Keratinocyte (primary cell): Measurements from ENCODE around the gene TRAF3IP3. TPM values are rescaled to one million over a fixed set of nuclear protein-coding genes. Genes with fewer than 3 reads are reported as not detected.

Experiments
- DNase-seq: peaks from one replicate; pipeline ENCODE4 v3.0.0-alpha.2; 2011; ENCODE audit warnings: low read depth, missing footprints, low spot score
- FAIRE-seq: peaks from 2 replicates; lab custom pipeline; 2011; peaks lifted over from hg19 to GRCh38; lab: Jason Lieb, UNC
- H2AFZ ChIP-seq: 2 replicates; pipeline ENCODE4 v1.6.0; 2012; ENCODE audit warnings: low read length, control low read depth, inconsistent platforms; ENCODE audit not compliant: control insufficient read depth
- H3K27ac ChIP-seq: 2 replicates; pipeline ENCODE4 v1.5.1; 2011; ENCODE audit warnings: low read length; ENCODE audit not compliant: control insufficient read depth, insufficient read depth
- H3K27me3 ChIP-seq: 3 replicates; pipeline ENCODE4 v1.6.0; 2011; ENCODE audit warnings: low read length; ENCODE audit not compliant: control insufficient read depth, insufficient read depth; ENCODE audit errors: extremely low read depth
- H3K36me3 ChIP-seq, 2 experiments: 2 replicates in 1 of 2; 3 replicates in 1 of 2; pipeline ENCODE4 v1.5.1; 2011; ENCODE audit warnings: low read length in 2 of 2, mild to moderate bottlenecking in 1 of 2; ENCODE audit not compliant: control insufficient read depth in 2 of 2, insufficient read depth in 2 of 2; ENCODE audit errors: extremely low read depth in 1 of 2
- H3K4me1 ChIP-seq: 3 replicates; pipeline ENCODE4 v1.5.1; 2011; ENCODE audit warnings: low read length; ENCODE audit not compliant: control insufficient read depth, insufficient read depth; ENCODE audit errors: extremely low read depth
- H3K4me2 ChIP-seq: 3 replicates; pipeline ENCODE4 v1.6.0; 2011; ENCODE audit warnings: low read depth, low read length; ENCODE audit not compliant: control insufficient read depth, insufficient read depth; ENCODE audit errors: extremely low read depth
- H3K4me3 ChIP-seq, 3 experiments: fragments of 200-600 bp in 1 of 3; sonication (generic) in 1 of 3; 2 replicates in 2 of 3; 3 replicates in 1 of 3; pipeline ENCODE4 v1.5.1; 2011 to 2016; ENCODE audit warnings: low read length in 3 of 3, mild to moderate bottlenecking in 3 of 3, control low read depth in 2 of 3, inconsistent platforms in 1 of 3, low read depth in 1 of 3, mixed read lengths in 1 of 3, mixed run types in 1 of 3, moderate library complexity in 1 of 3; ENCODE audit not compliant: control insufficient read depth in 2 of 3, insufficient read depth in 2 of 3; ENCODE audit errors: extremely low read depth in 1 of 3
- H3K79me2 ChIP-seq: 2 replicates; pipeline ENCODE4 v1.6.0; 2012; ENCODE audit warnings: low read length; ENCODE audit not compliant: control insufficient read depth, insufficient read depth
- H3K9ac ChIP-seq: 3 replicates; pipeline ENCODE4 v1.6.0; 2011; ENCODE audit warnings: low read length; ENCODE audit not compliant: control insufficient read depth, insufficient read depth; ENCODE audit errors: extremely low read depth
- H3K9me1 ChIP-seq: 3 replicates; pipeline ENCODE4 v1.6.0; 2011; ENCODE audit warnings: low read length; ENCODE audit not compliant: control insufficient read depth, insufficient read depth; ENCODE audit errors: extremely low read depth
- H3K9me3 ChIP-seq: 2 replicates; pipeline ENCODE4 v1.5.1; 2012; ENCODE audit warnings: low read depth, low read length; ENCODE audit not compliant: control insufficient read depth
- H4K20me1 ChIP-seq: 3 replicates; pipeline ENCODE4 v1.6.0; 2011; ENCODE audit warnings: low read length; ENCODE audit not compliant: control insufficient read depth, insufficient read depth; ENCODE audit errors: extremely low read depth
- CTCF ChIP-seq, 3 experiments: IDR thresholded peaks in 1 of 3; conservative IDR thresholded peaks in 1 of 3; optimal IDR thresholded peaks in 1 of 3; 2 replicates in 2 of 3; 3 replicates in 1 of 3; pipeline versions ENCODE3 to v1.5.1; 2011; ENCODE audit warnings: low read length in 3 of 3, mild to moderate bottlenecking in 3 of 3, moderate library complexity in 2 of 3, control low read depth in 1 of 3, inconsistent platforms in 1 of 3; ENCODE audit not compliant: insufficient read depth in 2 of 3; ENCODE audit errors: extremely low read depth in 1 of 3
- EZH2 ChIP-seq: IDR thresholded peaks from one replicate; pipeline ENCODE4 v1.6.1; 2012; ENCODE audit warnings: inconsistent platforms, mild to moderate bottlenecking, low read length, moderate library complexity
- dilution Hi-C: fragments of 300-500 bp; cut with MboI; formaldehyde crosslinking; loops from one replicate; pipeline ENCODE4 v1.7.0; 2020; ENCODE audit warnings: low sequenced_read_pairs; ENCODE audit not compliant: extremely low pct_ligation_motif_present
- polyA plus RNA-seq, 5 experiments: library from polyadenylated mRNA; depleted of rRNA in 3 of 5; stranded (reverse) in 3 of 5; stranded (forward) in 1 of 5; unstranded in 1 of 5; fragments of >200 nt; gene quantifications; 1 replicate in 1 of 5; 2 replicates in 3 of 5; 3 replicates in 1 of 5; pipeline versions ENCODE4 v1.2.1 to v1.2.3, GENCODE V29; 2011 to 2012; ENCODE audit warnings: missing spikeins in 2 of 5, low read depth in 1 of 5, low replicate concordance in 1 of 5

TRAF3IP3 gene
- polyA plus RNA-seq, 1 donor (not counting 4 experiments of a cell fraction or from before 2014, with no cell fraction given): 0.16 TPM

- dilution Hi-C loops: no loop called here
- Histone ChIP-seq H3K9ac (no peak overlapping the region), H3K9me1 (no peaks in the 10 kb centered on the region), H2AFZ (no peak overlapping the region), H3K4me2 (no peak overlapping the region), H3K27me3 (no peaks in the 10 kb centered on the region), H3K4me3 (no peak overlapping the region), H3K4me1 (peaks cover 3% of the 10 kb centered on the region), H3K79me2 (no peaks in the 10 kb centered on the region), H3K36me3 (no peaks in the 10 kb centered on the region), H3K9me3 (no peaks in the 10 kb centered on the region), H3K27ac (no peak overlapping the region), H4K20me1 (no peaks in the 10 kb centered on the region)
- TF ChIP-seq EZH2 (no peak), CTCF (optimal IDR thresholded peaks at IDR 0.05 in 1 of 3, IDR thresholded peaks at IDR 0.05 in 1 of 3, conservative IDR thresholded peaks at IDR 0.05 in 1 of 3; ENCODE audit: extremely low read depth in 1 of 3, insufficient read depth in 2 of 3, low read length in 3 of 3) (no peak)
- FAIRE-seq (no peak), DNase-seq (no peak)
Measured at GRCh38 chr1:209728466-209728865, 27.4 kb upstream of the TRAF3IP3 start.

- Histone ChIP-seq H3K9me1 (no peaks in the 10 kb centered on the region), H3K36me3 (no peaks in the 10 kb centered on the region), H3K27ac (no peak overlapping the region), H3K9me3 (no peaks in the 10 kb centered on the region), H3K79me2 (no peaks in the 10 kb centered on the region), H3K27me3 (no peaks in the 10 kb centered on the region), H3K9ac (no peak overlapping the region), H2AFZ (no peak overlapping the region), H3K4me3 (no peak overlapping the region), H3K4me1 (peaks cover 3% of the 10 kb centered on the region), H3K4me2 (no peak overlapping the region), H4K20me1 (no peaks in the 10 kb centered on the region)
- TF ChIP-seq CTCF (optimal IDR thresholded peaks at IDR 0.05 in 1 of 3, IDR thresholded peaks at IDR 0.05 in 1 of 3, conservative IDR thresholded peaks at IDR 0.05 in 1 of 3; ENCODE audit: extremely low read depth in 1 of 3, insufficient read depth in 2 of 3, low read length in 3 of 3) (no peak), EZH2 (no peak)
- FAIRE-seq: no peak
- DNase-seq: no peak
- dilution Hi-C loops: no loop called here
Measured at GRCh38 chr1:209729436-209729835, 26.4 kb upstream of the TRAF3IP3 start.
